Heart right ventricle (tissue), 16 donors: ENCODE results near the gene MROH2B. TPM values are rescaled to one million over a fixed set of nuclear protein-coding genes. Genes with fewer than 3 reads are reported as not detected.

Source experiments
- ATAC-seq, 8 donors: fragments of 200-7000 bp; cut with Tn5 transposase; one replicate each; pipeline ENCODE4 v1.9.1; 2020; ENCODE audit warnings: mild to moderate bottlenecking in 8 of 8, moderate library complexity in 8 of 8, moderate number of reproducible peaks in 1 of 8
- DNase-seq, 2 donors: peaks; one replicate each; pipeline ENCODE4 v3.0.0-alpha.2; 2020
- H3K27ac ChIP-seq, 10 donors: fragments of 200-600 bp; sonication (generic) in 2 of 10; one replicate each; pipeline versions ENCODE4 v1.5.0 to v1.8.0; 2020 to 2022; ENCODE audit warnings: mild to moderate bottlenecking in 3 of 10
- H3K27me3 ChIP-seq, 7 donors: fragments of 200-600 bp; one replicate each; pipeline ENCODE4 v1.8.0; 2021 to 2022; ENCODE audit warnings: mild to moderate bottlenecking in 2 of 7
- H3K36me3 ChIP-seq, 9 donors: fragments of 200-600 bp; sonication (generic) in 1 of 9; one replicate each; pipeline versions ENCODE4 v1.5.0 to v1.8.0; 2020 to 2022; ENCODE audit warnings: mild to moderate bottlenecking in 2 of 9
- H3K4me1 ChIP-seq, 9 donors: fragments of 200-600 bp; sonication (generic) in 1 of 9; one replicate each; pipeline versions ENCODE4 v1.5.0 to v1.8.0; 2020 to 2022; ENCODE audit warnings: mild to moderate bottlenecking in 4 of 9
- H3K4me3 ChIP-seq, 10 donors: fragments of 200-600 bp; sonication (generic) in 2 of 10; one replicate each; pipeline versions ENCODE4 v1.5.0 to v1.8.0; 2020 to 2022; ENCODE audit warnings: mild to moderate bottlenecking in 7 of 10, moderate library complexity in 2 of 10
- H3K9me3 ChIP-seq, 11 donors: fragments of 200-600 bp in 10 of 11; sonication (generic) in 2 of 11; one replicate each; pipeline versions ENCODE4 v1.5.0 to v1.8.0; 2013 to 2022; ENCODE audit warnings: mild to moderate bottlenecking in 2 of 11, control low read depth in 1 of 11, moderate library complexity in 1 of 11
- WGBS, 2 donors: extraction: QIAGEN DNeasy Blood & Tissue Kit; methylation state at CpG; one replicate each; pipeline ENCODE4 v1.1.7; 2013; ENCODE audit warnings: inconsistent platforms in 1 of 2; 5-methylcytosine and 5-hydroxymethylcytosine counted together
- intact Hi-C, 10 donors: fragments of 100-400 bp; cut with DNase I; formaldehyde crosslinking; loops; one replicate each; pipeline versions ENCODE4 v1.11.1 to v1.14.2; 2022
- polyA plus RNA-seq, 2 donors: library from polyadenylated mRNA; stranded (reverse); fragments of 200-250 nt; gene quantifications; one replicate each; pipeline ENCODE4 v1.2.3, GENCODE V29; 2013
- total RNA-seq, 10 donors: library from RNA; stranded (reverse); fragmentation: NEBNext Ultra II Directional in 3 of 10; extraction: Animal tissue kit (Norgen Biotek cat#: 25700) in 3 of 10; gene quantifications; one replicate each; pipeline versions ENCODE4 v1.2.1 to v1.2.4, GENCODE V29; 2021 to 2023
- TF ChIP-seq, protein P1 (sequence below), 9 donors: fragments of 200-600 bp; sonication (generic) in 2 of 9; IDR thresholded peaks; one replicate each; pipeline versions ENCODE4 v1.5.0 to v1.8.0; 2021 to 2022; ENCODE audit warnings: antibody characterized with exemption in 9 of 9, mild to moderate bottlenecking in 5 of 9, moderate library complexity in 1 of 9
- donor health status: Arrhythmogenic right ventricular cardiomyopathy.
- donor health status: ischemic (EF 13 %, LVEDD 7.1; RV severe dilation, severe dysfunction).
- donor health status: healthy with polysubstance abuse.
- donor health status: DM: no; HTN: yes; CAD: no.
- donor health status: DM: no; HTN: no; CAD: no.
- donor health status: ischemic (EF 25% LVEDD 6.9; RV normal size, moderate dysfunction).
- donor health status: ischemic (EF 25% LVEDD 5.7; RV mildly dilated, moderate dysfunction).
- donor health status: healthy.
- donor health status: DM: yes; HTN: yes; CAD: no.
- donor health status: Ischemic cardiomyopathy.
- donor health status: ischemic (EF 35%, LVEDD 5.7; RV mildly dilated, moderate dysfunction).
- donor health status: nonischemic (EF 11% LVEDD 7.7; RV severe dilation, severe dysfunction).
- donor health status: DM: yes; HTN: yes; CAD: no.
- donor health status: PGD.
- donor health status: ischemic (EF 29% LVEDD 5.4; RV normal size, mild dysfunction).
- donor health status: nonischemic (EF 23%, LVEDD 6.1; RV moderate dilation, normal function).

Gene MROH2B
- total and polyA plus RNA-seq, 12 donors, result under 0.01 TPM; not detected in 11

- Histone ChIP-seq H3K9me3 (peaks cover 0 to 12% (median 0%) of the 10 kb centered on the region in 11 donors), H3K27ac (peak overlapping the region in 5 of 10 donors; percentile 14 to 46 (median 42)), H3K27me3 (no peaks in the 10 kb centered on the region), H3K36me3 (no peaks in the 10 kb centered on the region), H3K4me1 (peaks cover 0 to 45% (median 15%) of the 10 kb centered on the region in 9 donors), H3K4me3 (no peak overlapping the region)
- ATAC-seq, result peak in 4 of 8 donors; percentile 15 to 59 (median 22)
- intact Hi-C loops, result no loop called here
- DNase-seq, result no peak
- TF ChIP-seq, protein P1, sequence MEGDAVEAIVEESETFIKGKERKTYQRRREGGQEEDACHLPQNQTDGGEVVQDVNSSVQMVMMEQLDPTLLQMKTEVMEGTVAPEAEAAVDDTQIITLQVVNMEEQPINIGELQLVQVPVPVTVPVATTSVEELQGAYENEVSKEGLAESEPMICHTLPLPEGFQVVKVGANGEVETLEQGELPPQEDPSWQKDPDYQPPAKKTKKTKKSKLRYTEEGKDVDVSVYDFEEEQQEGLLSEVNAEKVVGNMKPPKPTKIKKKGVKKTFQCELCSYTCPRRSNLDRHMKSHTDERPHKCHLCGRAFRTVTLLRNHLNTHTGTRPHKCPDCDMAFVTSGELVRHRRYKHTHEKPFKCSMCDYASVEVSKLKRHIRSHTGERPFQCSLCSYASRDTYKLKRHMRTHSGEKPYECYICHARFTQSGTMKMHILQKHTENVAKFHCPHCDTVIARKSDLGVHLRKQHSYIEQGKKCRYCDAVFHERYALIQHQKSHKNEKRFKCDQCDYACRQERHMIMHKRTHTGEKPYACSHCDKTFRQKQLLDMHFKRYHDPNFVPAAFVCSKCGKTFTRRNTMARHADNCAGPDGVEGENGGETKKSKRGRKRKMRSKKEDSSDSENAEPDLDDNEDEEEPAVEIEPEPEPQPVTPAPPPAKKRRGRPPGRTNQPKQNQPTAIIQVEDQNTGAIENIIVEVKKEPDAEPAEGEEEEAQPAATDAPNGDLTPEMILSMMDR (IDR thresholded peaks at IDR 0.05), result no peak
- WGBS, 2 donors, result 60 to 63% methylated on average over 5 of the region's 5 CpGs
These were observed 24.4 kb upstream of the MROH2B start for GRCh38 chr5:41095324-41096101.

DNA sequence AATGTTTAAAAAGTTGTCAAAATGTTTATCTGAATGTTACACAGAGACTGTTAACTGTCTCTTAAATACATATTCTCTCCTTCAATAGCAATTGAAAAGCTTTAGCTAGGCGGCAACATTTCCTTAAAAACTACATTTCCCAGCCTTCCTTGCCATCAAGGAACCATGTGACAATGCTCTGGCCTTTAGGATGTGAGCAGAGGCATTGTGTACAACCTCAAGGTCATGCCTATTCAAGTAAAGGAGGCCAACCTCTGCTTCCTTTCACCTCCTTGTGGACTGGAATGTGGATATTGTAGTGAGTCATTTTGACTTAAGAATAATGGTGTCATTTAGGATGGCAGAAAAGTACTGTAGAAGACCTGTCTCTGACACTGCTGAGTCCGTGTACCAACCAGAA, 23.7 kb upstream of the MROH2B start:
- DNase-seq (no peak), ATAC-seq (peak in 3 of 8 donors; percentile 15 to 26 (median 22))
- Histone ChIP-seq H3K36me3 (no peaks in the 10 kb centered on the region), H3K9me3 (peaks cover 0 to 12% (median 0%) of the 10 kb centered on the region in 11 donors), H3K27me3 (no peaks in the 10 kb centered on the region), H3K27ac (peak overlapping the region in 4 of 10 donors; percentile 22 to 46 (median 44)), H3K4me1 (peaks cover 0 to 45% (median 15%) of the 10 kb centered on the region in 9 donors), H3K4me3 (no peak overlapping the region)
- WGBS, 2 donors, result 80 to 89% methylated on average over 2 of the region's 2 CpGs
- intact Hi-C loops, result no loop called here
- TF ChIP-seq, protein P1 (IDR thresholded peaks at IDR 0.05), result no peak

- H3K4me1 ChIP-seq, result peaks cover 0 to 45% (median 15%) of the 10 kb centered on the region in 9 donors
- H3K9me3 ChIP-seq, result peaks cover 0 to 12% (median 0%) of the 10 kb centered on the region in 11 donors
- no peaks in the 10 kb centered on the region for H3K36me3 ChIP-seq
- 14 to 23% methylated on average over 1 of the region's 1 CpG for WGBS, 2 donors
- intact Hi-C loops, result no loop called here
- no peak for DNase-seq
- H3K27me3 ChIP-seq, result no peaks in the 10 kb centered on the region
- TF ChIP-seq, protein P1 (IDR thresholded peaks at IDR 0.05), result no peak
- no peak overlapping the region for H3K4me3 ChIP-seq
- peak in 5 of 8 donors; percentile 19 to 80 (median 64) for ATAC-seq
- H3K27ac ChIP-seq, result peak overlapping the region in 7 of 10 donors; percentile 4 to 54 (median 37)
These were observed 22.7 kb upstream of the MROH2B start for GRCh38 chr5:41093803-41094202.

- TF ChIP-seq, protein P1 (IDR thresholded peaks at IDR 0.05), result no peak
- WGBS, 2 donors, result 26 to 38% methylated on average over 2 of the region's 2 CpGs
- peaks cover 0 to 20% (median 0%) of the 10 kb centered on the region in 11 donors for H3K9me3 ChIP-seq
- H3K27me3 ChIP-seq, result no peaks in the 10 kb centered on the region
- ATAC-seq (peak in 3 of 8 donors; percentile 57 to 86 (median 64)), DNase-seq (no peak)
- intact Hi-C loops, result no loop called here
- H3K4me3 ChIP-seq, result no peak overlapping the region
- peak overlapping the region in 2 of 10 donors; percentile 24 to 59 for H3K27ac ChIP-seq
- peaks cover 0 to 9% (median 0%) of the 10 kb centered on the region in 9 donors for H3K4me1 ChIP-seq
- no peaks in the 10 kb centered on the region for H3K36me3 ChIP-seq
These were observed 16.3 kb upstream of the MROH2B start for GRCh38 chr5:41087461-41087860.
